H1 (cell line): ENCODE data around the gene HIPK2. TPM values are rescaled to one million over a fixed set of nuclear protein-coding genes. Genes with fewer than 3 reads are reported as not detected.

ENCODE experiments used
- BCL11A ChIP-seq, 2 experiments: IDR thresholded peaks; one replicate each; pipeline ENCODE4 v1.6.1; 2011; ENCODE audit warnings: low read depth in 2 of 2, low read length in 2 of 2, mild to moderate bottlenecking in 2 of 2
- CEBPB ChIP-seq: IDR thresholded peaks from 2 replicates; pipeline ENCODE4 v1.6.1; 2012; ENCODE audit warnings: low read depth, low read length
- CHD7 ChIP-seq: fragments of 300-600 bp; sonication (generic); IDR thresholded peaks from 2 replicates; pipeline ENCODE4 v1.7.1; 2012; ENCODE audit warnings: low read length, moderate library complexity, mild to moderate bottlenecking, inconsistent platforms; ENCODE audit not compliant: insufficient replicate concordance
- HDAC2 ChIP-seq, 2 experiments: fragments of 300-600 bp in 1 of 2; sonication (generic) in 1 of 2; IDR thresholded peaks; 2 replicates each; pipeline ENCODE4 v1.6.1; 2011 to 2012; ENCODE audit warnings: low read depth in 2 of 2, low read length in 2 of 2, mild to moderate bottlenecking in 2 of 2, moderate library complexity in 2 of 2, borderline replicate concordance in 1 of 2, inconsistent platforms in 1 of 2
- KDM1A ChIP-seq: fragments of 200-600, 300-600 bp; sonication (generic); IDR thresholded peaks from 2 replicates; pipeline ENCODE4 v1.7.1; 2016; ENCODE audit warnings: mild to moderate bottlenecking, low read length, borderline replicate concordance
- polyA plus RNA-seq, 7 experiments: library from polyadenylated mRNA; depleted of rRNA in 3 of 7; stranded (reverse) in 5 of 7; unstranded in 2 of 7; fragments of >200 nt in 5 of 7; fragments of 200-250 nt in 2 of 7; gene quantifications; 1 replicate in 5 of 7; 2 replicates in 1 of 7; 4 replicates in 1 of 7; pipeline versions ENCODE4 v1.2.1 to v1.2.3, GENCODE V29; 2011 to 2013; ENCODE audit warnings: missing spikeins in 2 of 7, mixed read lengths in 2 of 7
- total RNA-seq: library from RNA; stranded (reverse); fragmentation: NEBNext Ultra II Directional; extraction: Animal tissue kit (Norgen Biotek cat#: 25700); gene quantifications from 2 replicates; pipeline ENCODE4 v1.2.1, GENCODE V29; 2021

The HIPK2 gene
- total and polyA plus RNA-seq, 2 of the 8 experiments (the other 6 are each of a cell fraction or from before 2014, with no cell fraction given): 8.3 to 24.3 TPM

- no peak for TF ChIP-seq CHD7
- no peak for TF ChIP-seq CEBPB
- no peak for TF ChIP-seq BCL11A (IDR thresholded peaks at IDR 0.05; ENCODE audit: low read depth in 2 of 2, low read length in 2 of 2)
- no peak for TF ChIP-seq KDM1A
- TF ChIP-seq HDAC2 (IDR thresholded peaks at IDR 0.05; ENCODE audit: borderline replicate concordance in 1 of 2, low read depth in 2 of 2, low read length in 2 of 2): no peak
Observed at GRCh38 chr7:139648941-139649425, 128.8 kb downstream of the HIPK2 start (continued).
